Panc1 (cell line): ENCODE measurements around the gene CYB5R3.

Experiments
- POLR2AphosphoS5 ChIP-seq: IDR thresholded peaks from 2 replicates; pipeline ENCODE4 v1.6.1; 2012; ENCODE audit warnings: mild to moderate bottlenecking, low read depth, low read length, moderate library complexity
- TCF7L2 ChIP-seq: IDR thresholded peaks from 2 replicates; pipeline ENCODE4 v1.6.1; 2011; ENCODE audit warnings: mild to moderate bottlenecking, low read depth, low read length, inconsistent platforms
- TF ChIP-seq, protein P1 (sequence below): fragments of 450-650 bp; IDR thresholded peaks from 2 replicates; pipeline ENCODE4 v1.5.1; 2017; ENCODE audit warnings: mild to moderate bottlenecking

DNA sequence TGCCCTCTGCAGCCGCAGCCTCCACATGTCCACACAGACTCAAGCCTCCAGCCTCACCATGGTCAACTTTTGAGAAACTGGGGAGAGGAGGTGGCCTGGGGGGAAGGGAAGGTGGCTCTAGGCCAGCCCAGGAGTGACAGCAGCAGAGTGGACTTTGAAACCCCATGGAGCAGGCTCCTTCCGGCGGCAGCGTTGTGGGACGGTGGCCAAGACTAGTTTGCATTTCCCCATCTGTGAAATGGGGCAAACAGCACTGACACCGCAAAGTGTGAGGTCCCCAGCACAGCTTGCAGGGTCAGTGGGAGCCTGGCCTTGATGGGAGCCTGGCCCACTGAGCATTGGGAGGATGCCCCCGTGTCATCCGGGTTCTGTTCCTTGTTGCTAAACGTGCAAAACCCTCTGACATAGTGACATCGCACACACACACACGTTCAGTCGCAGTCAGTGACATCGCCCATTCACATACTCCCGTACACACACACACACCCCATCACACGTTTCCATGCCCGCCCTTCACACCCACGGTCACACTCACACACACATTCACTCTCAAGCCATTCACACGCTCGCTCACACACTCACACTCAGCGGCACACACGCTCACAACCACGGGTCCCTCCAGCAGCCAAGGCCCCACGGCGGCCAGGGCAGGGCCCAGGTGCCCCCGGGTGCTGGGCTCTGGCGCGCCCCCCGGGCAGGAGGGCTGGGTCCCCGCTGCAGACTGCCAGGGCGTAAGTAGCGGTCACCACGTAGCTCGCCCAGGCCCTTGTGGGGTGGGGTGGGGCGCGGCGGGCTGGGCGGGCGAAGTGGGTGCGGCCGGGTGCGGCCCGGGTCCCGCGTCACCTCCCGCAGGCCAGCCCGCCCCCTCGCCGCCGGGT, 585 bp downstream of the CYB5R3 start:
- TF ChIP-seq POLR2AphosphoS5 (no peak), TCF7L2 (no peak)
- TF ChIP-seq, protein P1, sequence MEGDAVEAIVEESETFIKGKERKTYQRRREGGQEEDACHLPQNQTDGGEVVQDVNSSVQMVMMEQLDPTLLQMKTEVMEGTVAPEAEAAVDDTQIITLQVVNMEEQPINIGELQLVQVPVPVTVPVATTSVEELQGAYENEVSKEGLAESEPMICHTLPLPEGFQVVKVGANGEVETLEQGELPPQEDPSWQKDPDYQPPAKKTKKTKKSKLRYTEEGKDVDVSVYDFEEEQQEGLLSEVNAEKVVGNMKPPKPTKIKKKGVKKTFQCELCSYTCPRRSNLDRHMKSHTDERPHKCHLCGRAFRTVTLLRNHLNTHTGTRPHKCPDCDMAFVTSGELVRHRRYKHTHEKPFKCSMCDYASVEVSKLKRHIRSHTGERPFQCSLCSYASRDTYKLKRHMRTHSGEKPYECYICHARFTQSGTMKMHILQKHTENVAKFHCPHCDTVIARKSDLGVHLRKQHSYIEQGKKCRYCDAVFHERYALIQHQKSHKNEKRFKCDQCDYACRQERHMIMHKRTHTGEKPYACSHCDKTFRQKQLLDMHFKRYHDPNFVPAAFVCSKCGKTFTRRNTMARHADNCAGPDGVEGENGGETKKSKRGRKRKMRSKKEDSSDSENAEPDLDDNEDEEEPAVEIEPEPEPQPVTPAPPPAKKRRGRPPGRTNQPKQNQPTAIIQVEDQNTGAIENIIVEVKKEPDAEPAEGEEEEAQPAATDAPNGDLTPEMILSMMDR = no peak
